K562 (cell line): ENCODE results near the gene C12orf75. TPM values are rescaled to one million over a fixed set of nuclear protein-coding genes. Genes with fewer than 3 reads are reported as not detected.

Experiments
- CTBP1 ChIP-seq: fragments of 450-650 bp; IDR thresholded peaks from 2 replicates; pipeline ENCODE4 v1.6.1; 2016; ENCODE audit warnings: borderline replicate concordance
- CTCF ChIP-seq, 3 experiments: IDR thresholded peaks in 2 of 3; conservative IDR thresholded peaks in 1 of 3; 2 replicates each; pipeline ENCODE4 v1.5.1; 2011 to 2012; ENCODE audit warnings: low read length in 3 of 3, mild to moderate bottlenecking in 3 of 3, control low read depth in 2 of 3, improper control_type of control experiment in 1 of 3, inconsistent platforms in 1 of 3, low read depth in 1 of 3, mixed read lengths in 1 of 3, moderate library complexity in 1 of 3; ENCODE audit not compliant: insufficient read depth in 2 of 3
- MAFK ChIP-seq: IDR thresholded peaks from 2 replicates; pipeline ENCODE4 v1.6.1; 2011; ENCODE audit warnings: low read length, improper control_type of control experiment
- MNT ChIP-seq, 2 experiments: fragments of 450-650 bp; conservative IDR thresholded peaks; 2 replicates each; pipeline ENCODE4 v1.6.1; 2017; ENCODE audit warnings: mild to moderate bottlenecking in 2 of 2, moderate library complexity in 2 of 2
- PHB ChIP-seq: fragments of 250-450 bp; sonication (Bioruptor Pico); IDR thresholded peaks from 2 replicates; pipeline ENCODE4 v1.5.0; 2021
- RAD21 ChIP-seq, 2 experiments: fragments of 250-450 bp in 1 of 2; fragments of 450-650 bp in 1 of 2; sonication (Bioruptor Pico) in 1 of 2; formaldehyde crosslinking in 1 of 2; IDR thresholded peaks in 1 of 2; conservative IDR thresholded peaks in 1 of 2; 2 replicates each; pipeline versions ENCODE4 v1.4.0 to v1.8.0; 2020 to 2022; ENCODE audit warnings: mild to moderate bottlenecking in 2 of 2, moderate library complexity in 1 of 2
- SMARCE1 ChIP-seq: fragments of 450-650 bp; IDR thresholded peaks from 2 replicates; pipeline ENCODE4 v1.7.1; 2016; ENCODE audit warnings: mild to moderate bottlenecking
- SRSF3 ChIP-seq: fragments of 200-400 bp; formaldehyde crosslinking; IDR thresholded peaks from 2 replicates; pipeline ENCODE4 v1.6.1; 2016; ENCODE audit warnings: mild to moderate bottlenecking, low read length, moderate library complexity; ENCODE audit not compliant: insufficient read depth
- TAF9B ChIP-seq: fragments of 450-650 bp; IDR thresholded peaks from 2 replicates; pipeline ENCODE4 v1.6.1; 2018; ENCODE audit warnings: mild to moderate bottlenecking; ENCODE audit not compliant: partially characterized antibody
- USF1 ChIP-seq: sonication (generic); formaldehyde crosslinking; IDR thresholded peaks from 2 replicates; pipeline ENCODE4 v1.9.0; 2022; ENCODE audit warnings: mild to moderate bottlenecking, missing genetic modification reagents
- ZBTB34 ChIP-seq: fragments of 250-450 bp; sonication (Bioruptor Pico); IDR thresholded peaks from 2 replicates; pipeline ENCODE4 v1.8.0; 2021; ENCODE audit warnings: mild to moderate bottlenecking, moderate library complexity
- ZC3H8 ChIP-seq: fragments of 450-650 bp; IDR thresholded peaks from 2 replicates; pipeline ENCODE4 v1.6.1; 2017
- ZKSCAN3 ChIP-seq: fragments of 250-450 bp; sonication (Bioruptor Pico); IDR thresholded peaks from 2 replicates; pipeline ENCODE4 v1.4.0; 2020
- ZNF253 ChIP-seq: fragments of 250-450 bp; sonication (Bioruptor Pico); conservative IDR thresholded peaks from 2 replicates; pipeline ENCODE4 v1.6.1; 2021; ENCODE audit warnings: mild to moderate bottlenecking
- ZNF511 ChIP-seq: sonication (generic); formaldehyde crosslinking; IDR thresholded peaks from 2 replicates; pipeline ENCODE4 v1.8.0; 2022; ENCODE audit warnings: mild to moderate bottlenecking, missing genetic modification reagents
- ZNF695 ChIP-seq: fragments of 450-650 bp; formaldehyde crosslinking; IDR thresholded peaks from 2 replicates; pipeline ENCODE4 v1.4.0; 2020; ENCODE audit warnings: mild to moderate bottlenecking, moderate library complexity
- polyA plus RNA-seq, 8 experiments: library from polyadenylated mRNA; depleted of rRNA in 4 of 8; stranded (reverse) in 5 of 8; unstranded in 3 of 8; fragments of >200 nt; fragmentation: Nextera tagmentation in 2 of 8; fragmentation: Illumina TruSeq in 1 of 8; extraction: Ambion mirVana in 2 of 8; extraction: Trizol in 1 of 8; gene quantifications; 2 replicates each; pipeline versions ENCODE4 v1.2.1 to v1.2.3, GENCODE V29; 2011 to 2014; ENCODE audit warnings: inconsistent platforms in 1 of 8, missing spikeins in 1 of 8
- total RNA-seq, 7 experiments: library from RNA; depleted of rRNA in 6 of 7; stranded (reverse); fragments of >200 nt in 6 of 7; fragmentation: Illumina TruSeq in 2 of 7; extraction: Trizol in 2 of 7; gene quantifications; 2 replicates each; pipeline versions ENCODE4 v1.2.1 to v1.2.3, GENCODE V29; 2011 to 2021; ENCODE audit warnings: low replicate concordance in 1 of 7

Gene C12orf75
- total and polyA plus RNA-seq, 9 of the 15 experiments (the other 6 are each of a cell fraction or from before 2014, with no cell fraction given) = 0.06 to 0.82 (median 0.26) TPM; not detected in 3

- TF ChIP-seq ZBTB34 (CRISPR knock-in tag) (no peak), PHB (CRISPR knock-in tag) (no peak), CTCF (IDR thresholded peaks at IDR 0.05 in 2 of 3, conservative IDR thresholded peaks at IDR 0.05 in 1 of 3; ENCODE audit: insufficient read depth in 2 of 3, low read depth in 1 of 3, low read length in 3 of 3) (peak; percentile 66 to 85 (median 76)), SMARCE1 (no peak), ZKSCAN3 (no peak), ZNF511 (no peak), MAFK (no peak), SRSF3 (no peak), ZC3H8 (no peak), TAF9B (no peak), CTBP1 (no peak), ZNF695 (no peak), USF1 (CRISPR knock-in tag) (no peak), ZNF253 (no peak), RAD21 (CRISPR knock-in tag; conservative IDR thresholded peaks at IDR 0.05 in 1 of 2, IDR thresholded peaks at IDR 0.05 in 1 of 2) (peak; percentile 84 to 86), MNT (conservative IDR thresholded peaks at IDR 0.05) (no peak)
Observed at GRCh38 chr12:105382771-105383622, 52.5 kb downstream of the C12orf75 start (continued).
